H9 (cell line): Measurements from ENCODE around the gene TBC1D22A. TPM values are rescaled to one million over a fixed set of nuclear protein-coding genes. Genes with fewer than 3 reads are reported as not detected.

Experiments used
- DNase-seq: peaks from one replicate; pipeline ENCODE4 v3.0.0-alpha.2; 2017
- H2AFZ ChIP-seq: one replicate; pipeline ENCODE4 v1.6.1; 2013; ENCODE audit warnings: mild to moderate bottlenecking, low read length, control low read depth, moderate library complexity
- H2AK5ac ChIP-seq: 2 replicates; pipeline ENCODE4 v1.6.1; 2013; ENCODE audit warnings: low read length, control low read depth, mixed read lengths; ENCODE audit not compliant: insufficient read length
- H2BK120ac ChIP-seq: one replicate; pipeline ENCODE4 v1.6.1; 2013; ENCODE audit warnings: low read depth, mild to moderate bottlenecking, low read length, control low read depth, inconsistent platforms; ENCODE audit not compliant: poor library complexity, severe bottlenecking
- H2BK12ac ChIP-seq: 2 replicates; pipeline ENCODE4 v1.6.1; 2013; ENCODE audit warnings: low read length, control low read depth, mixed read lengths, low read depth; ENCODE audit not compliant: insufficient read length
- H2BK15ac ChIP-seq: 2 replicates; pipeline ENCODE4 v1.6.1; 2013; ENCODE audit warnings: low read depth, low read length, control low read depth
- H2BK20ac ChIP-seq: one replicate; pipeline ENCODE4 v1.6.1; 2013; ENCODE audit warnings: low read depth, mild to moderate bottlenecking, low read length, control low read depth, inconsistent platforms; ENCODE audit not compliant: poor library complexity, severe bottlenecking
- H2BK5ac ChIP-seq: 2 replicates; pipeline ENCODE4 v1.6.1; 2013; ENCODE audit warnings: low read length, control low read depth, mixed read lengths; ENCODE audit not compliant: insufficient read length
- H3K14ac ChIP-seq: 2 replicates; pipeline ENCODE4 v1.6.1; 2013; ENCODE audit warnings: low read length, control low read depth; ENCODE audit not compliant: insufficient read depth
- H3K18ac ChIP-seq: 2 replicates; pipeline ENCODE4 v1.6.1; 2013; ENCODE audit warnings: low read depth, mild to moderate bottlenecking, mixed read lengths, low read length, control low read depth; ENCODE audit not compliant: insufficient read length
- H3K23ac ChIP-seq: 2 replicates; pipeline ENCODE4 v1.6.1; 2013; ENCODE audit warnings: low read length, control low read depth, mixed read lengths, low read depth; ENCODE audit not compliant: insufficient read length
- H3K23me2 ChIP-seq: 2 replicates; pipeline ENCODE4 v1.6.1; 2013; ENCODE audit warnings: low read depth, mild to moderate bottlenecking, mixed read lengths, low read length, control low read depth; ENCODE audit not compliant: insufficient read length, poor library complexity, severe bottlenecking
- H3K27ac ChIP-seq: 2 replicates; pipeline ENCODE4 v1.5.1; 2013; ENCODE audit warnings: low read length, control low read depth, mixed read lengths, low read depth; ENCODE audit not compliant: insufficient read length
- H3K27me3 ChIP-seq: 2 replicates; pipeline ENCODE4 v1.6.1; 2013; ENCODE audit warnings: low read length, control low read depth, inconsistent platforms; ENCODE audit not compliant: insufficient read depth
- H3K4ac ChIP-seq: 2 replicates; pipeline ENCODE4 v1.6.1; 2013; ENCODE audit warnings: low read depth, mild to moderate bottlenecking, control low read depth, inconsistent platforms, low read length, moderate library complexity
- H3K4me1 ChIP-seq: 2 replicates; pipeline ENCODE4 v1.6.1; 2013; ENCODE audit warnings: low read length, control low read depth, inconsistent platforms; ENCODE audit not compliant: insufficient read depth
- H3K4me2 ChIP-seq: 2 replicates; pipeline ENCODE4 v1.6.1; 2013; ENCODE audit warnings: low read length, control low read depth, mixed read lengths; ENCODE audit not compliant: insufficient read length, insufficient read depth
- H3K56ac ChIP-seq: 2 replicates; pipeline ENCODE4 v1.6.1; 2013; ENCODE audit warnings: low read depth, mild to moderate bottlenecking, mixed read lengths, low read length, control low read depth; ENCODE audit not compliant: insufficient read length
- H3K79me1 ChIP-seq: 2 replicates; pipeline ENCODE4 v1.6.1; 2013; ENCODE audit warnings: low read depth, mild to moderate bottlenecking, moderate library complexity, low read length, control low read depth, inconsistent platforms; ENCODE audit not compliant: insufficient read depth, poor library complexity, severe bottlenecking
- H3K79me2 ChIP-seq: 2 replicates; pipeline ENCODE4 v1.6.1; 2013; ENCODE audit warnings: low read length, control low read depth, inconsistent platforms; ENCODE audit not compliant: insufficient read depth
- H3K9ac ChIP-seq: 2 replicates; pipeline ENCODE4 v1.6.1; 2013; ENCODE audit warnings: low read length, control low read depth, mixed read lengths; ENCODE audit not compliant: insufficient read length; ENCODE audit errors: extremely low read depth
- H3K9me3 ChIP-seq: one replicate; pipeline ENCODE4 v1.6.1; 2013; ENCODE audit warnings: low read depth, low read length, inconsistent platforms; ENCODE audit not compliant: control insufficient read depth
- H3T11ph ChIP-seq: one replicate; pipeline ENCODE4 v1.6.1; 2013; ENCODE audit warnings: mild to moderate bottlenecking, low read length, control low read depth, inconsistent platforms
- H4K20me1 ChIP-seq: one replicate; pipeline ENCODE4 v1.6.1; 2013; ENCODE audit not compliant: control insufficient read depth, insufficient read length, insufficient read depth
- H4K5ac ChIP-seq: 2 replicates; pipeline ENCODE4 v1.6.1; 2013; ENCODE audit warnings: low read depth, mild to moderate bottlenecking, mixed read lengths, low read length, control low read depth; ENCODE audit not compliant: insufficient read length
- H4K8ac ChIP-seq: replicated peaks from 2 replicates; pipeline ENCODE4 v1.6.1; 2013; ENCODE audit warnings: low read length, control low read depth, mixed read lengths, low read depth; ENCODE audit not compliant: insufficient read length
- H4K91ac ChIP-seq: 2 replicates; pipeline ENCODE4 v1.6.1; 2013; ENCODE audit warnings: low read depth, mild to moderate bottlenecking, moderate library complexity, mixed read lengths, low read length, control low read depth; ENCODE audit not compliant: insufficient read length
- H3K27ac Mint-ChIP-seq, 3 experiments: 2 replicates in 2 of 3; 3 replicates in 1 of 3; pipeline ENCODE4 v1.8.0; 2020 to 2021; ENCODE audit warnings: mixed read lengths in 3 of 3, mild to moderate bottlenecking in 1 of 3, moderate library complexity in 1 of 3
- H3K27me3 Mint-ChIP-seq: 2 replicates; pipeline ENCODE4 v1.8.0; 2021; ENCODE audit warnings: low read depth, mild to moderate bottlenecking, moderate library complexity, mixed read lengths
- H3K36me3 Mint-ChIP-seq, 3 experiments: 2 replicates in 2 of 3; 3 replicates in 1 of 3; pipeline ENCODE4 v1.8.0; 2020 to 2021; ENCODE audit warnings: low read depth in 3 of 3, mixed read lengths in 3 of 3; ENCODE audit not compliant: insufficient read depth in 1 of 3
- H3K4me1 Mint-ChIP-seq, 2 experiments: 2 replicates each; pipeline ENCODE4 v1.8.0; 2020; ENCODE audit warnings: mixed read lengths in 2 of 2
- H3K4me3 Mint-ChIP-seq, 2 experiments: 2 replicates in 1 of 2; 3 replicates in 1 of 2; pipeline ENCODE4 v1.8.0; 2020 to 2021; ENCODE audit warnings: mild to moderate bottlenecking in 2 of 2, mixed read lengths in 2 of 2, moderate library complexity in 1 of 2
- H3K9me3 Mint-ChIP-seq, 2 experiments: 2 replicates in 1 of 2; 3 replicates in 1 of 2; pipeline ENCODE4 v1.8.0; 2020; ENCODE audit warnings: mild to moderate bottlenecking in 2 of 2, mixed read lengths in 2 of 2, moderate library complexity in 1 of 2
- WGBS: extraction: QIAGEN DNeasy Blood & Tissue Kit; methylation state at CpG from one replicate; pipeline ENCODE4 v1.1.7; 2013; ENCODE audit warnings: missing lambda C conversion rate, low lambda C conversion rate, mixed read lengths; ENCODE audit not compliant: insufficient read length; ENCODE audit errors: extremely low coverage; 5-methylcytosine and 5-hydroxymethylcytosine counted together
- total RNA-seq: library from RNA; stranded (reverse); gene quantifications from 2 replicates; pipeline ENCODE4 v1.2.1, GENCODE V29; 2021
- TF ChIP-seq, protein P1 (sequence below): fragments of 200-600 bp; sonication (generic); conservative IDR thresholded peaks from 3 replicates; pipeline ENCODE4 v1.8.0; 2021; ENCODE audit warnings: antibody characterized with exemption, mild to moderate bottlenecking

Gene TBC1D22A
- total RNA-seq, 1 experiment from 2014 or later: 20.8 TPM

- H2BK12ac ChIP-seq: no peak overlapping the region
- no peak overlapping the region for H3K27ac ChIP-seq
- no peak overlapping the region for H4K8ac ChIP-seq
- no peak overlapping the region; the same call in 1 of the 2 replicates for H3K14ac ChIP-seq
- no peak overlapping the region for H4K91ac ChIP-seq
- no CpG with 5 or more reads among the region's 19 CpGs for WGBS
- no peaks in the 10 kb centered on the region for H3K79me1 ChIP-seq
- no peak overlapping the region for H3K18ac ChIP-seq
- no peak overlapping the region for H2BK15ac ChIP-seq
- no peak overlapping the region for H2BK120ac ChIP-seq
- H3K4me3 Mint-ChIP-seq: no peak overlapping the region
- no peaks in the 10 kb centered on the region; the same call in 1 of the 2 replicates for H3K27me3 Mint-ChIP-seq
- peak overlapping the region in 2 of 3 experiments; percentile 61 to 87; a peak in 1 of 7 replicates for H3K27ac Mint-ChIP-seq
- H3K56ac ChIP-seq: no peak overlapping the region
- H3K23ac ChIP-seq: no peak overlapping the region
- no peaks in the 10 kb centered on the region for H3K27me3 ChIP-seq
- no peaks in the 10 kb centered on the region for H3K23me2 ChIP-seq
- no peak for DNase-seq
- peaks cover 5 to 26% of the 10 kb centered on the region in 2 experiments for H3K4me1 Mint-ChIP-seq
- H2AFZ ChIP-seq: no peak overlapping the region
- no peak overlapping the region for H2BK5ac ChIP-seq
- H3K9ac ChIP-seq: no peak overlapping the region
- no peak overlapping the region for H2BK20ac ChIP-seq
- no peaks in the 10 kb centered on the region for H3K9me3 ChIP-seq
- H4K20me1 ChIP-seq: no peaks in the 10 kb centered on the region
- TF ChIP-seq, protein P1, sequence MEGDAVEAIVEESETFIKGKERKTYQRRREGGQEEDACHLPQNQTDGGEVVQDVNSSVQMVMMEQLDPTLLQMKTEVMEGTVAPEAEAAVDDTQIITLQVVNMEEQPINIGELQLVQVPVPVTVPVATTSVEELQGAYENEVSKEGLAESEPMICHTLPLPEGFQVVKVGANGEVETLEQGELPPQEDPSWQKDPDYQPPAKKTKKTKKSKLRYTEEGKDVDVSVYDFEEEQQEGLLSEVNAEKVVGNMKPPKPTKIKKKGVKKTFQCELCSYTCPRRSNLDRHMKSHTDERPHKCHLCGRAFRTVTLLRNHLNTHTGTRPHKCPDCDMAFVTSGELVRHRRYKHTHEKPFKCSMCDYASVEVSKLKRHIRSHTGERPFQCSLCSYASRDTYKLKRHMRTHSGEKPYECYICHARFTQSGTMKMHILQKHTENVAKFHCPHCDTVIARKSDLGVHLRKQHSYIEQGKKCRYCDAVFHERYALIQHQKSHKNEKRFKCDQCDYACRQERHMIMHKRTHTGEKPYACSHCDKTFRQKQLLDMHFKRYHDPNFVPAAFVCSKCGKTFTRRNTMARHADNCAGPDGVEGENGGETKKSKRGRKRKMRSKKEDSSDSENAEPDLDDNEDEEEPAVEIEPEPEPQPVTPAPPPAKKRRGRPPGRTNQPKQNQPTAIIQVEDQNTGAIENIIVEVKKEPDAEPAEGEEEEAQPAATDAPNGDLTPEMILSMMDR: no peak
- H3K79me2 ChIP-seq: no peaks in the 10 kb centered on the region
- no peak overlapping the region for H4K5ac ChIP-seq
- H3K9me3 Mint-ChIP-seq: no peaks in the 10 kb centered on the region
- no peaks in the 10 kb centered on the region for H3K4me1 ChIP-seq
- H3K4ac ChIP-seq: peak overlapping the region; percentile 28; the same call in 1 of the 2 replicates
- H2AK5ac ChIP-seq: no peak overlapping the region
- H3K36me3 Mint-ChIP-seq: peaks cover 0 to 6% (median 0%) of the 10 kb centered on the region in 3 experiments; a peak in 1 of 7 replicates
- H3T11ph ChIP-seq: no peak overlapping the region
- no peak overlapping the region for H3K4me2 ChIP-seq
These were observed 290.0 kb downstream of the TBC1D22A start for GRCh38 chr22:47052236-47053012.
